Ascending aorta (tissue), 2 donors: ENCODE measurements around the gene ROCK2. TPM values are rescaled to one million over a fixed set of nuclear protein-coding genes. Genes with fewer than 3 reads are reported as not detected.

ENCODE experiments used
- DNase-seq, 2 donors: peaks; one replicate each; pipeline ENCODE4 v3.0.0-alpha.2; 2019; ENCODE audit warnings: low spot score in 2 of 2
- H3K27ac ChIP-seq, 2 donors: fragments of 200-600 bp; sonication (generic); one replicate each; pipeline ENCODE4 v1.5.1; 2016 to 2017; ENCODE audit warnings: mild to moderate bottlenecking in 1 of 2
- H3K27me3 ChIP-seq: fragments of 200-600 bp; sonication (generic); one replicate; pipeline ENCODE4 v1.5.1; 2017
- H3K36me3 ChIP-seq, 2 donors: fragments of 200-600 bp; sonication (generic); one replicate each; pipeline ENCODE4 v1.5.1; 2016
- H3K4me1 ChIP-seq, 2 donors: fragments of 200-600 bp; sonication (generic); one replicate each; pipeline ENCODE4 v1.5.1; 2016 to 2017; ENCODE audit warnings: mild to moderate bottlenecking in 1 of 2
- H3K4me3 ChIP-seq, 2 donors: fragments of 200-600 bp; sonication (generic); one replicate each; pipeline ENCODE4 v1.5.1; 2016 to 2017; ENCODE audit warnings: mild to moderate bottlenecking in 1 of 2
- H3K9me3 ChIP-seq, 2 donors: fragments of 200-600 bp; sonication (generic); one replicate each; pipeline ENCODE4 v1.5.1; 2016
- intact Hi-C: fragments of 100-400 bp; cut with DNase I; formaldehyde crosslinking; loops from one replicate; pipeline ENCODE4 v1.15.1; 2023
- total RNA-seq: library from RNA; depleted of rRNA; stranded (reverse); fragments of >200 nt; gene quantifications from one replicate; pipeline ENCODE4 v1.1.0, GENCODE V29; 2016
- TF ChIP-seq, protein P1 (sequence below), 3 experiments: fragments of 200-600 bp in 2 of 3; fragments of 450-650 bp in 1 of 3; sonication (generic) in 2 of 3; IDR thresholded peaks; one replicate each; pipeline ENCODE4 v1.5.1; 2016 to 2019; ENCODE audit warnings: antibody characterized with exemption in 3 of 3, mild to moderate bottlenecking in 1 of 3, moderate library complexity in 1 of 3

The ROCK2 gene
- total RNA-seq, 1 donor from 2014 or later, result 33.0 TPM

DNA sequence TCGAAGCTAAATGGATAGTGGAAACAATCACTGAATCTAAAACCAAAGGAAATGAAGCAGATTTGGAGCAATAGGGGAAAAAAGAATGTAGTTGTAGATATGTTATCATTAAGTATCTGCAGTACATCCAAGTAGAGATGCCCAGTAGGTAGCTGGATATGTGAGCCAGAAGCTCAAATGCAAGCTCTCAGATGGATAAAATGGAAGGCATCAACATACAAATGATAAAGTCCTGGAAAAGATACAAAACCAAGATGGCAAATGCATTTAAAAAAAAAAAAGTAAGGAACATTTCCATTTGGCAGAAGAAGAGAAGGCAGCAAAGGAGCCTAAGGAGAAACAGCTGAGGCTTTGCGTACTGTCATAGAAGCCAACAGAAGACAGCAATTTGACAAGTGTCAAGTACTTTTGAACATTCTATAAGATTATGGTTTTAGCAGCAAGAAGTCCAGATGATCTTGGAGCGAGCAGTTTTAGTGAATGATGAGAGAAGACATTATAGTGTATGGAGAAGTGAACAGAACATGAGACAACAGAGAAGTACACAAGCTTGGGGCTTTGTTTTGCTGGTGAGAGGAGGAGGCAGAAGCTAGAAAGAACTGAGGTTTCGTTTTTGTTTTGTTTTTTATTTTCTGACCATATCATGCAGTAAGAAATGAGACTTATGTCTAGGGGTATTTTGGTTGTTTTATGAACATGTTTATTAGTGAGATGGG lies 18.3 kb downstream of the ROCK2 start:
- intact Hi-C loops, result no loop called here
- TF ChIP-seq, protein P1, sequence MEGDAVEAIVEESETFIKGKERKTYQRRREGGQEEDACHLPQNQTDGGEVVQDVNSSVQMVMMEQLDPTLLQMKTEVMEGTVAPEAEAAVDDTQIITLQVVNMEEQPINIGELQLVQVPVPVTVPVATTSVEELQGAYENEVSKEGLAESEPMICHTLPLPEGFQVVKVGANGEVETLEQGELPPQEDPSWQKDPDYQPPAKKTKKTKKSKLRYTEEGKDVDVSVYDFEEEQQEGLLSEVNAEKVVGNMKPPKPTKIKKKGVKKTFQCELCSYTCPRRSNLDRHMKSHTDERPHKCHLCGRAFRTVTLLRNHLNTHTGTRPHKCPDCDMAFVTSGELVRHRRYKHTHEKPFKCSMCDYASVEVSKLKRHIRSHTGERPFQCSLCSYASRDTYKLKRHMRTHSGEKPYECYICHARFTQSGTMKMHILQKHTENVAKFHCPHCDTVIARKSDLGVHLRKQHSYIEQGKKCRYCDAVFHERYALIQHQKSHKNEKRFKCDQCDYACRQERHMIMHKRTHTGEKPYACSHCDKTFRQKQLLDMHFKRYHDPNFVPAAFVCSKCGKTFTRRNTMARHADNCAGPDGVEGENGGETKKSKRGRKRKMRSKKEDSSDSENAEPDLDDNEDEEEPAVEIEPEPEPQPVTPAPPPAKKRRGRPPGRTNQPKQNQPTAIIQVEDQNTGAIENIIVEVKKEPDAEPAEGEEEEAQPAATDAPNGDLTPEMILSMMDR (IDR thresholded peaks at IDR 0.05), result no peak
- H3K4me1 ChIP-seq, result peaks cover 0 to 14% of the 10 kb centered on the region in 2 donors
- no peak for DNase-seq
- H3K36me3 ChIP-seq, result no peaks in the 10 kb centered on the region
- no peaks in the 10 kb centered on the region for H3K9me3 ChIP-seq
- H3K27ac ChIP-seq, result no peak overlapping the region
- H3K27me3 ChIP-seq, result no peaks in the 10 kb centered on the region
- no peak overlapping the region for H3K4me3 ChIP-seq

GRCh38 chr2:11321847-11322246 lies 22.6 kb downstream of the ROCK2 start:
- intact Hi-C loops, result no loop called here
- peaks cover 0 to 10% of the 10 kb centered on the region in 2 donors for H3K4me1 ChIP-seq
- no peaks in the 10 kb centered on the region for H3K36me3 ChIP-seq
- H3K27ac ChIP-seq, result no peak overlapping the region
- no peak for DNase-seq
- TF ChIP-seq, protein P1 (IDR thresholded peaks at IDR 0.05), result no peak
- H3K27me3 ChIP-seq, result no peaks in the 10 kb centered on the region
- no peaks in the 10 kb centered on the region for H3K9me3 ChIP-seq
- H3K4me3 ChIP-seq, result no peak overlapping the region

GRCh38 chr2:11320698-11321492 lies 23.5 kb downstream of the ROCK2 start:
- H3K4me1 ChIP-seq, result peaks cover under 1 to 10% of the 10 kb centered on the region in 2 donors
- no peak overlapping the region for H3K27ac ChIP-seq
- H3K27me3 ChIP-seq, result no peaks in the 10 kb centered on the region
- H3K36me3 ChIP-seq, result no peaks in the 10 kb centered on the region
- TF ChIP-seq, protein P1 (IDR thresholded peaks at IDR 0.05), result no peak
- H3K9me3 ChIP-seq, result no peaks in the 10 kb centered on the region
- no peak overlapping the region for H3K4me3 ChIP-seq
- no peak for DNase-seq
- intact Hi-C loops, result no loop called here

- no peak overlapping the region for H3K4me3 ChIP-seq
- no peaks in the 10 kb centered on the region for H3K27me3 ChIP-seq
- H3K36me3 ChIP-seq, result no peaks in the 10 kb centered on the region
- TF ChIP-seq, protein P1 (IDR thresholded peaks at IDR 0.05), result no peak
- no peaks in the 10 kb centered on the region for H3K9me3 ChIP-seq
- no peak overlapping the region for H3K27ac ChIP-seq
- DNase-seq, result no peak
- peaks cover 4 to 7% of the 10 kb centered on the region in 2 donors for H3K4me1 ChIP-seq
- intact Hi-C loops, result no loop called here
These were observed 24.5 kb downstream of the ROCK2 start for GRCh38 chr2:11319939-11320338.

- Histone ChIP-seq H3K9me3 (no peaks in the 10 kb centered on the region), H3K4me1 (peaks cover 4% of the 10 kb centered on the region in 2 donors), H3K4me3 (no peak overlapping the region), H3K27me3 (no peaks in the 10 kb centered on the region), H3K36me3 (no peaks in the 10 kb centered on the region), H3K27ac (no peak overlapping the region)
- intact Hi-C loops, result no loop called here
- TF ChIP-seq, protein P1 (IDR thresholded peaks at IDR 0.05), result no peak
- DNase-seq, result no peak
These were observed 29.2 kb downstream of the ROCK2 start for GRCh38 chr2:11315074-11315705.
